Measurements from ENCODE around the gene OGFOD2. TPM values are rescaled to one million over a fixed set of nuclear protein-coding genes. Genes with fewer than 3 reads are reported as not detected.

The OGFOD2 gene
- total RNA-seq, 1 experiment from 2014 or later, result 21.6 TPM

DNA sequence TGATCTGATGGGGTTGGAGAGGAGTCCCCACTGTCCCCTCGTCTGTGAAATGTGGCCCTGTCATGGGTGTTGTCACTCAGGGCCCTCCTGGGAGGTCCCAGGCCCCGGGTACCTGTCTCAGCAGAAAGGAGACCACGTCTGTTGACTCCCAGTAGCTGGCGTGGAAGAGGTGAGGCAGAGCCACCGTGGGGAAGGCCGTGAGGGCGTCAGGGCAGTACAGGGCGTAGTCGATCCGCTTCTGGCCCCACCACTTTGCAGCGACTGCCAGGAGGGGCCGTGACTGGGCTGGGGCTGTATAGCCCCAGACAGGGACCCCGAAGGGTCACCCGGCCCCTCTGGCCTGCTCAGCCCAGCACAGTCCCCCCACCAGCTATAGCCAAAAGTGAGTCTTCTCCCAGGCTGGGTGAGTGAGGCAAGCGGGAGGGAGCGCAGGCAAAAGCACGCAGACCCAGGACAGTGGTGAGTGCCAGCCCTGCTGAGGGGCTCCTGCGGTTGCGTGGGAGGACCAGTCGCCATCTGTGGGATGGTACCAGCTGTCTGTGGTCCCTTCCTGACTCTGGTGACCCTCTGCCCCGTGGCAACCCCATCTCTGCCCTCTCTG, 13.7 kb downstream of the OGFOD2 start:
- no peaks in the 10 kb centered on the region for H3K36me3 ChIP-seq (ENCODE audit: control insufficient read depth, insufficient read depth, low read length)
- TF ChIP-seq, protein P1, sequence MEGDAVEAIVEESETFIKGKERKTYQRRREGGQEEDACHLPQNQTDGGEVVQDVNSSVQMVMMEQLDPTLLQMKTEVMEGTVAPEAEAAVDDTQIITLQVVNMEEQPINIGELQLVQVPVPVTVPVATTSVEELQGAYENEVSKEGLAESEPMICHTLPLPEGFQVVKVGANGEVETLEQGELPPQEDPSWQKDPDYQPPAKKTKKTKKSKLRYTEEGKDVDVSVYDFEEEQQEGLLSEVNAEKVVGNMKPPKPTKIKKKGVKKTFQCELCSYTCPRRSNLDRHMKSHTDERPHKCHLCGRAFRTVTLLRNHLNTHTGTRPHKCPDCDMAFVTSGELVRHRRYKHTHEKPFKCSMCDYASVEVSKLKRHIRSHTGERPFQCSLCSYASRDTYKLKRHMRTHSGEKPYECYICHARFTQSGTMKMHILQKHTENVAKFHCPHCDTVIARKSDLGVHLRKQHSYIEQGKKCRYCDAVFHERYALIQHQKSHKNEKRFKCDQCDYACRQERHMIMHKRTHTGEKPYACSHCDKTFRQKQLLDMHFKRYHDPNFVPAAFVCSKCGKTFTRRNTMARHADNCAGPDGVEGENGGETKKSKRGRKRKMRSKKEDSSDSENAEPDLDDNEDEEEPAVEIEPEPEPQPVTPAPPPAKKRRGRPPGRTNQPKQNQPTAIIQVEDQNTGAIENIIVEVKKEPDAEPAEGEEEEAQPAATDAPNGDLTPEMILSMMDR (IDR thresholded peaks at IDR 0.05; ENCODE audit: insufficient read depth in 1 of 2, low read depth in 1 of 2, low read length in 1 of 2, severe bottlenecking in 1 of 2, unreplicated experiment in 1 of 2), result no peak
- no peaks in the 10 kb centered on the region for H3K9me3 Mint-ChIP-seq (ENCODE audit: unreplicated experiment)
- no peaks in the 10 kb centered on the region for H3K27me3 ChIP-seq (replicated peaks; ENCODE audit: control insufficient read depth, insufficient read depth, low read length)
- H3K27me3 Mint-ChIP-seq (ENCODE audit: insufficient read depth, unreplicated experiment), result no peaks in the 10 kb centered on the region
- intact Hi-C loops (cut with micrococcal nuclease; ENCODE audit: unreplicated experiment), result loop anchor here (10.0 kb wide), 1 partner anchor 156 kb away; no protein-coding TSS in a partner anchor
- BruUV-seq (replicated peaks), result no TSS peak
- H3K36me3 Mint-ChIP-seq (ENCODE audit: insufficient read depth, unreplicated experiment), result peaks cover 6% of the 10 kb centered on the region
- no peak overlapping the region for H3K4me3 Mint-ChIP-seq (ENCODE audit: unreplicated experiment)
- H3K4me1 ChIP-seq, result no peaks in the 10 kb centered on the region
- CTCF ChIA-PET, result no interaction called here
- POLR2A ChIA-PET, result no interaction called here
- H3K9me3 ChIP-seq, result no peaks in the 10 kb centered on the region
- DNase-seq, result no peak
- H3K27ac Mint-ChIP-seq (ENCODE audit: unreplicated experiment), result no peak overlapping the region
- no peak overlapping the region for H3K4me3 ChIP-seq (ENCODE audit: low read depth, low read length)
- no peaks in the 10 kb centered on the region for H3K4me1 Mint-ChIP-seq (ENCODE audit: low read depth, unreplicated experiment)

DNA sequence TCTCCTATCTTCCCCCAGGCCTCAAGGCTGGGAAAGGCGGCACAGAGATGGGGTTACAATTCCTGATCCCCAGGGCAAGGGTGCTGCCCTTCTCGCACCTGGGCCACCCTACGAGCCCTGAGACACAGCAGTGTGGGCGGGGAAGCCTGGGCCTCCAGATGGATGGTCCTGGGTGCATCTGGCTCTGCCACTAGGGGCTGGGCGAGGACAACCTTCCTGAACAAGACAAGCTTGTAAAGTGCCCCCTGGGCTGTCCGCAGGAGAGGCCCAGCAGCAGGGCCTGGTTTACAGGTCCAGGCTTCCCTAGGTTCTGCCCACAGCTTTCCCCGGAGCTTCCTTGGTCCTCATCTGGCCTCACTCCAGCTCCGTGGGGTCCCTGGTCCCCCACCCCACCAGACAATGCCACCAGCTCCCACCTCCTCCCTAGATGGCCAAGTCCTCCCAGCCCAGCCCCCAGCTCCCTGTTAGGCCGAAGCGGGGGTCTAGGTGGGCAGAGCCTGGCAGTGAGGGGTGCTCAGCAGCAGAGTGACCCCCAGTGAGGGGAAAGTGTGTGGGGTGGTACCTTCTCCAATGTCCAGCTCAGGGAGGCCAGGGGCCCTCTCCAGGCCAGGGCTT, 14.3 kb downstream of the OGFOD2 start:
- BruUV-seq (replicated peaks), result no TSS peak
- no peaks in the 10 kb centered on the region for H3K27me3 Mint-ChIP-seq (ENCODE audit: insufficient read depth, unreplicated experiment)
- no peaks in the 10 kb centered on the region for H3K9me3 Mint-ChIP-seq (ENCODE audit: unreplicated experiment)
- no peaks in the 10 kb centered on the region for H3K36me3 ChIP-seq (ENCODE audit: control insufficient read depth, insufficient read depth, low read length)
- no peak overlapping the region for H3K4me3 ChIP-seq (ENCODE audit: low read depth, low read length)
- peaks cover 5% of the 10 kb centered on the region for H3K36me3 Mint-ChIP-seq (ENCODE audit: insufficient read depth, unreplicated experiment)
- no peaks in the 10 kb centered on the region for H3K27me3 ChIP-seq (replicated peaks; ENCODE audit: control insufficient read depth, insufficient read depth, low read length)
- no peak overlapping the region for H3K4me3 Mint-ChIP-seq (ENCODE audit: unreplicated experiment)
- no peaks in the 10 kb centered on the region for H3K9me3 ChIP-seq
- no peak overlapping the region for H3K27ac Mint-ChIP-seq (ENCODE audit: unreplicated experiment)
- POLR2A ChIA-PET, result no interaction called here
- intact Hi-C loops (cut with micrococcal nuclease; ENCODE audit: unreplicated experiment), result loop anchor here (10.0 kb wide), 1 partner anchor 155 kb away; no protein-coding TSS in a partner anchor
- DNase-seq, result no peak
- no peaks in the 10 kb centered on the region for H3K4me1 Mint-ChIP-seq (ENCODE audit: low read depth, unreplicated experiment)
- H3K4me1 ChIP-seq, result no peaks in the 10 kb centered on the region
- CTCF ChIA-PET, result no interaction called here
- TF ChIP-seq, protein P1 (IDR thresholded peaks at IDR 0.05; ENCODE audit: insufficient read depth in 1 of 2, low read depth in 1 of 2, low read length in 1 of 2, severe bottlenecking in 1 of 2, unreplicated experiment in 1 of 2), result no peak

DNA sequence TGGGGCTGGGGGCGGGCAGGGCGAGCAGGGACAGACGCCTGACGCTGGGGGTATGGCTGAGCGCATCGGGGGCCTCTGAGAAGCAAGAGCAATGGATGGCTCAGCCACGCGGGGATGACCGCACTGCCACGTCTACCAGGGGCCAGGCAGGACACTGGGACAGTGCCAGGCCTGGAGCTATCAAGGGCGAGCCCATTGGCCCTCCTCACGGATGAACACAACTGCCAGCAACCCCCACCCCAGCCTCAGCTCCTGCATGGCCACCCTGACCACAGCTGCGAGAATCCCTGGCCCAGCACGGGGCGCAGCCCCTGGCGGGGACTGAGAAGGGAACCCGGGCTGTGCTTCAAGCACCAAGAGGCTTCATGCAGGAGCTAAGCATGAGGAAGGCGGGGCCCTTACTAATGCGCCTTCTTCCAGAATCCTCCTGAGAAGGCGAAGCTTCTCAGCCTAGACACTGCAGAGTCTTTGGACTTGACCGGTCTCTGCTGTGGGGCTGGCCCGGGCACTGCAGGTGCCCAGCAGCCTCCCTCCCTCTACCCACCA, 14.9 kb downstream of the OGFOD2 start:
- no peak overlapping the region for H3K4me3 Mint-ChIP-seq (ENCODE audit: unreplicated experiment)
- Histone ChIP-seq H3K9me3 (no peaks in the 10 kb centered on the region), H3K4me3 (ENCODE audit: low read depth, low read length) (no peak overlapping the region), H3K27me3 (replicated peaks; ENCODE audit: control insufficient read depth, insufficient read depth, low read length) (no peaks in the 10 kb centered on the region), H3K36me3 (ENCODE audit: control insufficient read depth, insufficient read depth, low read length) (no peaks in the 10 kb centered on the region), H3K4me1 (no peaks in the 10 kb centered on the region)
- no peak overlapping the region for H3K27ac Mint-ChIP-seq (ENCODE audit: unreplicated experiment)
- POLR2A ChIA-PET, result no interaction called here
- no peaks in the 10 kb centered on the region for H3K27me3 Mint-ChIP-seq (ENCODE audit: insufficient read depth, unreplicated experiment)
- intact Hi-C loops (cut with micrococcal nuclease; ENCODE audit: unreplicated experiment), result loop anchor here (10.0 kb wide), 1 partner anchor 155 kb away; no protein-coding TSS in a partner anchor
- CTCF ChIA-PET, result no interaction called here
- no TSS peak for BruUV-seq (replicated peaks)
- no peaks in the 10 kb centered on the region for H3K4me1 Mint-ChIP-seq (ENCODE audit: low read depth, unreplicated experiment)
- H3K36me3 Mint-ChIP-seq (ENCODE audit: insufficient read depth, unreplicated experiment), result no peaks in the 10 kb centered on the region
- TF ChIP-seq, protein P1 (IDR thresholded peaks at IDR 0.05; ENCODE audit: insufficient read depth in 1 of 2, low read depth in 1 of 2, low read length in 1 of 2, severe bottlenecking in 1 of 2, unreplicated experiment in 1 of 2), result no peak
- no peak for DNase-seq
- no peaks in the 10 kb centered on the region for H3K9me3 Mint-ChIP-seq (ENCODE audit: unreplicated experiment)

All from Caco-2 (cell line).